Cardiac fibroblast (primary cell): Measurements from ENCODE around the gene CALML3.

Experiments used
- DNase-seq, 2 donors: peaks; one replicate each; pipeline versions ENCODE4 v3.0.0 to v3.0.0-alpha.2; 2010; ENCODE audit warnings: low read depth in 2 of 2
- H3K4me3 ChIP-seq, 2 donors: replicated peaks in 1 of 2; 1 replicate in 1 of 2; 2 replicates in 1 of 2; pipeline ENCODE4 v1.5.1; 2011; ENCODE audit warnings: low read depth in 2 of 2, low read length in 2 of 2, mild to moderate bottlenecking in 2 of 2, moderate library complexity in 1 of 2
- TF ChIP-seq, protein P1 (sequence below): IDR thresholded peaks from one replicate; pipeline ENCODE4 v1.5.1; 2011; ENCODE audit warnings: low read depth, mild to moderate bottlenecking, low read length, inconsistent platforms

The CALML3 gene

DNA sequence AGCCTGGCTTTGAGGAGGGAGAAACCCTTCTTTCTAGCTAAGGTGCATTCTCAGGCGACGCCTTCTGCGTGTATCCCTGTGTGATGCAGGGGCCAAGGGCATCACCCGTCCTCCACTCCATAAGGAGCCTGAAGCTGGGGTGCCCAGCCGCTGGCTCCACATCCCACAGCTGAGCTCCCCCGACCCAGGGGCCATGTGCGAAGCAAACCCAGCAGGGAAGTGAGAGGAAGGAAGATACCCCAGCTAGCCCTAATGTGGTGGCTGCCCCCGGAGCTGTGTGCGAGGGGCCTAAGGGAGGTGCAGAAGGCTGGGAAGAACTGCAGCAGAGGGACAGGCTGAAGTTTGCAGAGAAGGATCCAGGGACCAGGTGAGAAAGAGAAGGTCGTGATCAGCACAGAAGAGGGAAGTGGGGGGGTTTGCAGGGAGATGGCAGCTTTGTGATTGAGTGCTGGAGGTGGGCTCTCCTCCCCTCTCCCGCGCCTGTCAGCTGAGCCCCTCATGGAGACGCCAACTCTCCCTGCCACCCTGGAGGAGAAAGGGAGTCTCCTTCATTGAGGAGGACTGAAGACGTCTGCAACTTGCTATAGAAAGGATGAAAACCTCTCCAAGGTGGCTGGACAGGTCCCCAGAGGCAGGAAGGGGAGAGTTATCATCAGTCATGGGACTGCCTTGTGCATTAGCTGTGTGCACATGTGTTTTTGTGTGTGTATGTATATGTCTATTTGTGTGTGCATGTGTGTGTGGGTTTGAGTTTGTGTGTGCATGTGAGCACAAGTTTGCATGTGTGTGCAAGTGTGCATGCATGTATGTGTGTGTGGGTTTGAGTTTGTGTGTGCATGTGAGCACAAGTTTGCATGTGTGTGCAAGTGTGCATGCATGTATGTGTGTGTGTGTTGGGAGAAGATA lies 21.9 kb upstream of the CALML3 start:
- TF ChIP-seq, protein P1, sequence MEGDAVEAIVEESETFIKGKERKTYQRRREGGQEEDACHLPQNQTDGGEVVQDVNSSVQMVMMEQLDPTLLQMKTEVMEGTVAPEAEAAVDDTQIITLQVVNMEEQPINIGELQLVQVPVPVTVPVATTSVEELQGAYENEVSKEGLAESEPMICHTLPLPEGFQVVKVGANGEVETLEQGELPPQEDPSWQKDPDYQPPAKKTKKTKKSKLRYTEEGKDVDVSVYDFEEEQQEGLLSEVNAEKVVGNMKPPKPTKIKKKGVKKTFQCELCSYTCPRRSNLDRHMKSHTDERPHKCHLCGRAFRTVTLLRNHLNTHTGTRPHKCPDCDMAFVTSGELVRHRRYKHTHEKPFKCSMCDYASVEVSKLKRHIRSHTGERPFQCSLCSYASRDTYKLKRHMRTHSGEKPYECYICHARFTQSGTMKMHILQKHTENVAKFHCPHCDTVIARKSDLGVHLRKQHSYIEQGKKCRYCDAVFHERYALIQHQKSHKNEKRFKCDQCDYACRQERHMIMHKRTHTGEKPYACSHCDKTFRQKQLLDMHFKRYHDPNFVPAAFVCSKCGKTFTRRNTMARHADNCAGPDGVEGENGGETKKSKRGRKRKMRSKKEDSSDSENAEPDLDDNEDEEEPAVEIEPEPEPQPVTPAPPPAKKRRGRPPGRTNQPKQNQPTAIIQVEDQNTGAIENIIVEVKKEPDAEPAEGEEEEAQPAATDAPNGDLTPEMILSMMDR = no peak
- no peak for DNase-seq

DNA sequence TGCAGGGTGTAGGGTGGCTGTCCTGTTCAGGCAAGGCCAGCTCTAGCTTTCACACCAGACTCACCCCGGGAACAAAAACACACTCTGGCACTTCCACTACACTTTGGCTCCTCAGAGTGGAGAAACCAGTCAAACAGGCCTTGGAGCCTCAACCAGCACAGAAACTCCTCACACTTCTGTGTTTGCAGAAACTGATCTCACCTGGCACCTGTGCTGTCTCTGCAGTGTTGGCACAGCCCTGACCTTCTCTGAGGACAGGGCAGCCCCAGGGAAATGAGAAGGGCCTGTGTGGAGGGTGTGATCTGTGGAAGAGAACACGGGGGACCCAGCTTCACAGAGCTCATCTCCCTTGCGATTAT lies 21.3 kb upstream of the CALML3 start:
- DNase-seq = no peak
- TF ChIP-seq, protein P1 = no peak
- H3K4me3 ChIP-seq = no peak overlapping the region

More for the DNA sequence above, 21.9 kb upstream of the CALML3 start:
- no peak overlapping the region for H3K4me3 ChIP-seq

DNA sequence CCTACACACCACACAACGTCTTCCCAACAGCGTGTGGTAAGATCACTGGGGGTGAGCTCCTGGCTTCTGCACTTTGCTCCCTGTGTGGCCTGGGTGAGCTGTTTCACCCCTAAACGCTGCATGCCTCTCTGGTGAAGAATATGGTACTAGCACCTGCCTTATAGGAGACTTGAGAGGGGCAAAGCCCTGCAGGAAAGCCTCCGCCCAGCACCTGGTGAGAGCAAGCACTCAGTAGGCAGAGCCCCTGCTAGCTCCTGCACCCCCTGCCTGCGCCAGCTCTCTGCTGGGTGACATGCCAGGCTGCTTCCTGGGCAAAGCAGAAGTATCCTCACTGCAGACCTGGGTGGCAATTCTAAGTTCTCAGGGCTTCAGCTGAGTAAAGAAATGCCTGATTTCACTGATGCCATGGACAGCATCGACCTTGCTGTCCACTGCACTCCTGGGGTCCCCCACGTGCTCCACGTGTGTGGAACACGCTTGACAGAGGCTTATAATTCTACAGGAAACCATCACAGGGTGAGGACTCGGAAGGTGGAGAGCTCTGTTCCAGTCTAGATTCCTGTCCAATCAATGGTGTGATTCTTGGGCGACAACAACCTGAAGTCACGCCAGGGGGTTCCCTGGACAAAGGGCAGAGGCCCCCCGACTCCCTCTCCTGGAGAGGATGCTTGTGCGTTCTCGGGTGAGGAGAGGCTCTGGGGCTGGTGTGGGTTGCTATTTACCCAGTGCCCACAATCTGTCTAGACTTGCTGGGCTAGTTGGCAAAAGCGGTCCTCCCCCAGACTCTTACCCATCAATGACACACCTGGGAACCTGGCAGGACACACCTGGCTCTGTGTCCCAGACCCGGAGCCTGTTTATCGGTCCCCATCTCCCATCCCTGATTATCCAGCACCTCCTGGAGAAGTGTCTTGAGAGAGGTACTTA lies 20.4 kb upstream of the CALML3 start:
- TF ChIP-seq, protein P1 = no peak
- no peak for DNase-seq
- no peak overlapping the region for H3K4me3 ChIP-seq

DNA sequence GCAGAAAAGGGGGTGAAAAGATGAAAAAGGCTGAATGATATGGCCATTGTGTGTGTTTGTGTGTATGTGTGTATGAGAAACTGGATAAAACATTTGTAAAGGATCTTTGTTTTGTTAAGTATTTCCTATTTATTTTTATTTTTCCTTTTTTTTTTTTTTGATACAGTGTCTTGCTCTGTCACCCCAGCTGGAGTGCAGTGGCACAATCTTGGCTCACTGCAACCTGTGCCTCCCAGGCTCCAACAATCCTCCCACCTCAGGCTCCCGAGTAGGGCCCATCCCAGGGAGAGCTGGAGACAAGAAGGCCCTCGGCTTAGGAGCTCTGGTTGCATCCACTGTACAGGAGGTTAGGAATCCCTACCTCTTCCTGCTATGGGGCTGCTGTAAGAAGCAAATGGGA lies 18.5 kb upstream of the CALML3 start:
- DNase-seq = no peak
- no peak overlapping the region for H3K4me3 ChIP-seq
- TF ChIP-seq, protein P1 = no peak

DNA sequence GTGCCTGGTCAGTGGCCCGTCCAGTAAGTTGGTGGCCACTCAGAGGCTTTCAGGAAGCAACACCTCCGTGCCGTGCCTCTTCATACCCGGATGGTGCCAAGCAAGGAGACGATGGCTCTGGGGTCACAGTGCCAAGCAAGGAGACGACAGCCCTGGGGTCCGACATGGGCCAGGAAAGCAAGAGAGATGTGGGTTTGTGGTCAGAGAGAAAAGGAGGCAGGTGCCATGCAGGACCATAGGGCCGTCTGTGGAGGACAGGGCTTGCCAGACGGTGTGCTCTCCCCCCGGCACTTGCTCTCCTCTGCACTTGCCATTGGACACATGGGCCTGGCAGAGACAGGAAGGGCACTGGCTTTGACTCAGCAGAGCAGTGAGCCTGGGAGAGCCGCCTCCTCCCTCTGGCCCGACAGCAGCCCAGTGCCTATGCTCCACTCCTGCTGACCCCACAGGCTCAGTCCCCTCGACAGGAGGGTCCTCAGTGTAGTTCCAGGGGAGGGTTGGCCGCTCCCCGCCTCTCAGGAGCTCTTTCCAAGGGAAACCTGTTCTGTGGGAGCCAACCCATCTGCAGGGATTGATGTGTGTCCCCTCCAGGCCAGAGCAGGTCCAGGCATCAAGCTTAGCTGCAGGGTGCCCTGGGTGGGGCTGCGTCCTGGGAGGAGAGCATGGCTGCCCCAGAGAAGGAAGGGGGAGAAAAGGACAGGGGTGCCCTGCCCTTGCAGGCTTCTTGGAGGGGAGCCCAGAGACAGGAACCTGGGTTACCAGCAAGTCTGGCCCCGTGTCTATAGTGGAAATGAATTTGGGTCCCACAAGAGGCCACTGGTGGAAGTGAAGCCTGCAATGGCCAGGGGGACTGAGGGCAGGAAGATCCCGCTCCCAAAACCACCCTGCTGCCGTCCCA lies 17.8 kb upstream of the CALML3 start:
- TF ChIP-seq, protein P1 = no peak
- DNase-seq = no peak

DNA sequence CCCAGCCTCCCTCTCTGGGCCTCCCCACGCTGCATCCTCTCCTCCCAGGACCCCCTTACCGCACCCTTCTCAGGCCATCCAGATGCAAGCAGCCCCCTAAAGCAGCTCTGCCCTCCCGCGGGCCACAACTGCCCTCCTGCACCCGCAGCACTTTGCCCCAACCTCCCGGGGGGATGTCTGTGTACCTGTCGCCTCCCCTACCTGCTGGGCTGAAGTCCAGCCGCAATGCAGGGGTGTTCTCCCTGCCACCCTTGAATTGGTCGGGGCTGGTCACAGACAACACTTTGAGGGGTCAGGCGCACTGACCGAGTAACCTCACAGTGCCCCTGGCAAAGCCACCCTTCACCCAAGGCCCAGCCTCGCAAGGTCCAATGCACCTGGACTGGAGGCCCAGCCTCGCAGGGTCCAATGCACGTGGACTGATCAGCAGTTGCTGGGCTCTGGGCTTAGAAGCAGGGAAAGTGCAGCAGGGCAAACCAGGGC lies 17.1 kb upstream of the CALML3 start:
- TF ChIP-seq, protein P1 = no peak
- DNase-seq = no peak
- no peak overlapping the region for H3K4me3 ChIP-seq

More for the DNA sequence above, 17.8 kb upstream of the CALML3 start:
- H3K4me3 ChIP-seq = no peak overlapping the region
